Choroid plexus epithelial cell (primary cell): ENCODE results near the gene DUSP18.
"Not testable (repeated sequence)": the region's sequence is repeated elsewhere in the genome, so short reads cannot be mapped to it uniquely, and the experiment has no call there.

Experiments used
- DNase-seq: peaks from one replicate; pipeline ENCODE4 v3.0.0-alpha.2; 2010; ENCODE audit warnings: low read depth
- H3K4me3 ChIP-seq: 2 replicates; pipeline ENCODE4 v1.5.1; 2011; ENCODE audit warnings: low read depth, mild to moderate bottlenecking, control low read depth, low read length, moderate library complexity
- CTCF ChIP-seq: conservative IDR thresholded peaks from 2 replicates; pipeline ENCODE4 v1.5.1; 2011; ENCODE audit warnings: low read depth, mild to moderate bottlenecking, control low read depth, inconsistent platforms, low read length, moderate library complexity

DUSP18 gene

GRCh38 chr22:30667494-30668385 lies at the start of gene DUSP18:
TSS of gene DUSP18 (minus strand) at chr22:30667875. CDS start at chr22:30664003, 3,872 bp downstream.
- peak within 1 kb of the TSS; percentile 96 for H3K4me3 ChIP-seq
- DNase-seq, result peak; percentile 88
- peak; percentile 43 for TF ChIP-seq CTCF

- TF ChIP-seq CTCF, result no peak
- H3K4me3 ChIP-seq, result no peak overlapping the region
- no peak for DNase-seq
Measured at GRCh38 chr22:30714062-30714461, 46.4 kb upstream of the DUSP18 start.

GRCh38 chr22:30712094-30712493 lies 44.4 kb upstream of the DUSP18 start:
- H3K4me3 ChIP-seq, result no peak overlapping the region
- TF ChIP-seq CTCF, result no peak
- DNase-seq, result no peak

GRCh38 chr22:30709980-30710379 lies 42.3 kb upstream of the DUSP18 start:
- H3K4me3 ChIP-seq, DNase-seq: not testable (repeated sequence)

- peak; percentile 28 for DNase-seq
- no peak overlapping the region for H3K4me3 ChIP-seq
- TF ChIP-seq CTCF, result no peak
Measured at GRCh38 chr22:30705710-30706651, 38.3 kb upstream of the DUSP18 start.

- no peak for DNase-seq
- TF ChIP-seq CTCF, result no peak
- no peak overlapping the region for H3K4me3 ChIP-seq
Measured at GRCh38 chr22:30704978-30705377, 37.3 kb upstream of the DUSP18 start.

- DNase-seq, result no peak
- no peak for TF ChIP-seq CTCF
- H3K4me3 ChIP-seq, result no peak overlapping the region
Measured at GRCh38 chr22:30702856-30703255, 35.2 kb upstream of the DUSP18 start.
